Suppressor macrophage treated with lipopolysaccharide for 1 hour (primary cell): ENCODE data around the gene CCDC97.
A peak's percentile ranks its signal among the peaks of the same experiment; 100 is the strongest.
"Not testable (repeated sequence)": the region's sequence is repeated elsewhere in the genome, so short reads cannot be mapped to it uniquely, and the experiment has no call there.

ENCODE experiments used
- DNase-seq, 3 donors: peaks; one replicate each; pipeline ENCODE4 v3.0.0-alpha.2; 2020 to 2022

Gene CCDC97

GRCh38 chr19:41341669-41342490, 31.9 kb downstream of the CCDC97 start:
- peak in 2 of 3 donors; percentile 51 to 58 for DNase-seq

- no peak for DNase-seq
Observed at GRCh38 chr19:41344162-41344561, 34.2 kb downstream of the CCDC97 start.

GRCh38 chr19:41346916-41347315, 36.9 kb downstream of the CCDC97 start:
- not testable (repeated sequence) for DNase-seq

GRCh38 chr19:41350735-41351338, 40.9 kb downstream of the CCDC97 start:
- DNase-seq, result peak in 1 of 3 donors; percentile 28

- peak; percentile 78 to 92 (median 83) for DNase-seq
Observed at GRCh38 chr19:41351339-41352245, 41.6 kb downstream of the CCDC97 start.

- DNase-seq, result no peak
Observed at GRCh38 chr19:41352279-41352608, 42.3 kb downstream of the CCDC97 start.

- DNase-seq, result peak; percentile 72 to 89 (median 77)
Observed at GRCh38 chr19:41352609-41353465, 42.9 kb downstream of the CCDC97 start.

GRCh38 chr19:41353466-41354342, 43.7 kb downstream of the CCDC97 start, which contains the start of gene TGFB1:
Gene TGFB1, minus strand, starts transcription at chr19:41353922. Its CDS starts 878 bp downstream, at chr19:41353044.
- peak; percentile 94 to 99 (median 98) for DNase-seq

GRCh38 chr19:41354343-41354953, 44.5 kb downstream of the CCDC97 start:
- no peak for DNase-seq

- no peak for DNase-seq
Observed at GRCh38 chr19:41355035-41355434, 45.1 kb downstream of the CCDC97 start.

GRCh38 chr19:41355802-41356201, 45.8 kb downstream of the CCDC97 start:
- DNase-seq, result no peak

GRCh38 chr19:41356984-41357739, 47.2 kb downstream of the CCDC97 start:
- peak in 2 of 3 donors; percentile 48 to 61 for DNase-seq

- DNase-seq, result no peak
Observed at GRCh38 chr19:41357746-41358145, 47.8 kb downstream of the CCDC97 start.

GRCh38 chr19:41359741-41360140, 49.8 kb downstream of the CCDC97 start:
- no peak for DNase-seq

GRCh38 chr19:41362143-41362847, 52.3 kb downstream of the CCDC97 start:
- no peak for DNase-seq

GRCh38 chr19:41363371-41363752, 53.4 kb downstream of the CCDC97 start:
- DNase-seq, result no peak

- DNase-seq, result peak; percentile 98 to 99 (median 99)
Observed at GRCh38 chr19:41363753-41364523, 54.0 kb downstream of the CCDC97 start, which contains the start of gene B9D2. Gene B9D2, minus strand, starts transcription at chr19:41364149. Its CDS starts 630 bp downstream, at chr19:41363519.
